Breast epithelium (tissue), 4 donors: ENCODE measurements around the gene GTPBP4. TPM values are rescaled to one million over a fixed set of nuclear protein-coding genes. Genes with fewer than 3 reads are reported as not detected.
"Not testable (repeated sequence)": the region's sequence is repeated elsewhere in the genome, so short reads cannot be mapped to it uniquely, and the experiment has no call there.

Experiments used
- DNase-seq, 2 donors: peaks; one replicate each; pipeline ENCODE4 v3.0.0-alpha.2; 2019; ENCODE audit warnings: low spot score in 2 of 2
- H3K27ac ChIP-seq, 2 donors: fragments of 200-600 bp; sonication (generic) in 1 of 2; one replicate each; pipeline ENCODE4 v1.5.1; 2016 to 2019; ENCODE audit warnings: mild to moderate bottlenecking in 1 of 2
- H3K27me3 ChIP-seq, 2 donors: fragments of 200-600 bp; sonication (generic) in 1 of 2; one replicate each; pipeline versions ENCODE4 v1.5.1 to v1.6.0; 2017 to 2019; ENCODE audit warnings: control low read depth in 1 of 2, mild to moderate bottlenecking in 1 of 2
- H3K36me3 ChIP-seq: fragments of 200-600 bp; one replicate; pipeline ENCODE4 v1.5.1; 2019
- H3K4me1 ChIP-seq, 2 donors: fragments of 200-600 bp; sonication (generic); one replicate each; pipeline ENCODE4 v1.5.1; 2016 to 2019; ENCODE audit warnings: control low read depth in 1 of 2
- H3K4me3 ChIP-seq, 3 donors: fragments of 200-600 bp; sonication (generic); 1 replicate in 2 of 3; 2 replicates in 1 of 3; pipeline ENCODE4 v1.5.1; 2016 to 2019; ENCODE audit warnings: mild to moderate bottlenecking in 3 of 3, moderate library complexity in 2 of 3
- H3K9me3 ChIP-seq, 2 donors: fragments of 200-600 bp; sonication (generic) in 1 of 2; one replicate each; pipeline ENCODE4 v1.5.1; 2016 to 2019; ENCODE audit warnings: control low read depth in 1 of 2
- CTCF ChIP-seq, 3 donors: fragments of 450-650 bp; IDR thresholded peaks; one replicate each; pipeline ENCODE4 v1.5.1; 2016 to 2017; ENCODE audit warnings: antibody characterized with exemption in 3 of 3, mild to moderate bottlenecking in 3 of 3, moderate library complexity in 3 of 3
- POLR2A ChIP-seq: fragments of 450-650 bp; IDR thresholded peaks from one replicate; pipeline ENCODE4 v1.6.1; 2016; ENCODE audit warnings: antibody characterized with exemption, mild to moderate bottlenecking, moderate library complexity
- POLR2AphosphoS5 ChIP-seq, 3 donors: sonication (generic); formaldehyde crosslinking; IDR thresholded peaks; one replicate each; pipeline ENCODE4 v1.6.1; 2017; ENCODE audit warnings: antibody characterized with exemption in 3 of 3
- intact Hi-C: fragments of 100-400 bp; cut with DNase I; formaldehyde crosslinking; loops from one replicate; pipeline ENCODE4 v1.15.1; 2023; ENCODE audit warnings: low total_unique reads
- total RNA-seq, 3 donors: library from RNA; depleted of rRNA; stranded (reverse); fragments of >200 nt; gene quantifications; one replicate each; pipeline ENCODE4 v1.1.0, GENCODE V29; 2016

Gene GTPBP4
- total RNA-seq, 3 donors from 2014 or later: 32.6 to 51.2 (median 50.8) TPM

- H3K4me3 ChIP-seq: no peak overlapping the region
- H3K27me3 ChIP-seq: no peaks in the 10 kb centered on the region
- no peaks in the 10 kb centered on the region for H3K4me1 ChIP-seq
- H3K27ac ChIP-seq: peak overlapping the region; percentile 62 to 68
- no peaks in the 10 kb centered on the region for H3K36me3 ChIP-seq
- no peak for DNase-seq
- intact Hi-C loops: no loop called here
- H3K9me3 ChIP-seq: no peaks in the 10 kb centered on the region
- TF ChIP-seq POLR2AphosphoS5 (IDR thresholded peaks at IDR 0.05) (no peak), CTCF (IDR thresholded peaks at IDR 0.05) (no peak)
These were observed 46.5 kb downstream of the GTPBP4 start for GRCh38 chr10:1034758-1035157.

GRCh38 chr10:1035201-1035600, 47.0 kb downstream of the GTPBP4 start:
- H3K4me1 ChIP-seq: no peaks in the 10 kb centered on the region
- H3K36me3 ChIP-seq: no peaks in the 10 kb centered on the region
- H3K27me3 ChIP-seq: no peaks in the 10 kb centered on the region
- intact Hi-C loops: no loop called here
- peak overlapping the region; percentile 62 to 68 for H3K27ac ChIP-seq
- no peak for TF ChIP-seq CTCF (IDR thresholded peaks at IDR 0.05)
- no peak for TF ChIP-seq POLR2A
- TF ChIP-seq POLR2AphosphoS5 (IDR thresholded peaks at IDR 0.05): no peak
- no peaks in the 10 kb centered on the region for H3K9me3 ChIP-seq
- H3K4me3 ChIP-seq: no peak overlapping the region
- DNase-seq: no peak

GRCh38 chr10:1036341-1036791, 48.1 kb downstream of the GTPBP4 start:
- no peak for DNase-seq
- no peak for TF ChIP-seq CTCF (IDR thresholded peaks at IDR 0.05)
- no peak for TF ChIP-seq POLR2A
- no peak for TF ChIP-seq POLR2AphosphoS5 (IDR thresholded peaks at IDR 0.05)
- peaks cover 5% of the 10 kb centered on the region for H3K36me3 ChIP-seq
- no peaks in the 10 kb centered on the region for H3K9me3 ChIP-seq
- intact Hi-C loops: no loop called here
- peak overlapping the region in 1 of 2 donors; percentile 35 for H3K27ac ChIP-seq
- no peaks in the 10 kb centered on the region for H3K4me1 ChIP-seq
- H3K27me3 ChIP-seq: no peaks in the 10 kb centered on the region
- no peak overlapping the region for H3K4me3 ChIP-seq

- no peaks in the 10 kb centered on the region for H3K27me3 ChIP-seq
- H3K36me3 ChIP-seq: peaks cover 5% of the 10 kb centered on the region
- intact Hi-C loops: no loop called here
- no peak for DNase-seq
- H3K4me3 ChIP-seq: no peak overlapping the region
- TF ChIP-seq POLR2A (no peak), CTCF (IDR thresholded peaks at IDR 0.05) (no peak), POLR2AphosphoS5 (IDR thresholded peaks at IDR 0.05) (no peak)
- no peaks in the 10 kb centered on the region for H3K9me3 ChIP-seq
- H3K4me1 ChIP-seq: no peaks in the 10 kb centered on the region
- no peak overlapping the region for H3K27ac ChIP-seq
These were observed 48.9 kb downstream of the GTPBP4 start for GRCh38 chr10:1037098-1037497.

- H3K4me1 ChIP-seq, H3K36me3 ChIP-seq, H3K4me3 ChIP-seq, DNase-seq, H3K27me3 ChIP-seq, H3K27ac ChIP-seq, H3K9me3 ChIP-seq, intact Hi-C loops: not testable (repeated sequence)
These were observed 50.5 kb downstream of the GTPBP4 start for GRCh38 chr10:1038769-1039168.

- H3K27ac ChIP-seq: no peak overlapping the region
- no peaks in the 10 kb centered on the region for H3K9me3 ChIP-seq
- no peaks in the 10 kb centered on the region for H3K27me3 ChIP-seq
- intact Hi-C loops: loop anchor here (2.0 kb wide), 1 partner anchor 45 kb away; no protein-coding TSS in a partner anchor
- TF ChIP-seq POLR2A (no peak), CTCF (IDR thresholded peaks at IDR 0.05) (no peak), POLR2AphosphoS5 (IDR thresholded peaks at IDR 0.05) (no peak)
- H3K4me3 ChIP-seq: no peak overlapping the region
- peaks cover 5% of the 10 kb centered on the region for H3K36me3 ChIP-seq
- H3K4me1 ChIP-seq: peaks cover 0 to 5% of the 10 kb centered on the region in 2 donors
- no peak for DNase-seq
These were observed 51.9 kb downstream of the GTPBP4 start for GRCh38 chr10:1040133-1040532.
